NK-92 (cell line): ENCODE results near the gene TCF21.
"Not testable (repeated sequence)": the region's sequence is repeated elsewhere in the genome, so short reads cannot be mapped to it uniquely, and the experiment has no call there.

Source experiments
- DNase-seq: peaks from one replicate; lab custom pipeline; 2025; ENCODE audit not compliant: unreplicated experiment; lab: John Stamatoyannopoulos, UW

Gene TCF21

GRCh38 chr6:133921249-133921859, 32.4 kb downstream of the TCF21 start:
- DNase-seq: no peak

- DNase-seq: no peak
Measured at GRCh38 chr6:133923938-133924593, 35.2 kb downstream of the TCF21 start.

- DNase-seq: not testable (repeated sequence)
Measured at GRCh38 chr6:133931221-133931620, 42.3 kb downstream of the TCF21 start.

- not testable (repeated sequence) for DNase-seq
Measured at GRCh38 chr6:133936352-133936751, 47.4 kb downstream of the TCF21 start.

GRCh38 chr6:133937909-133938308, 49.0 kb downstream of the TCF21 start:
- DNase-seq: no peak

- no peak for DNase-seq
Measured at GRCh38 chr6:133938533-133938932, 49.6 kb downstream of the TCF21 start.

GRCh38 chr6:133939778-133940667, 51.1 kb downstream of the TCF21 start:
- no peak for DNase-seq
